Fibroblast of gingiva (primary cell): Measurements from ENCODE around the gene MYO10.
"Not testable (repeated sequence)": the region's sequence is repeated elsewhere in the genome, so short reads cannot be mapped to it uniquely, and the experiment has no call there.

Experiments used
- DNase-seq: peaks from one replicate; pipeline ENCODE4 v3.0.0-alpha.2; 2011; ENCODE audit warnings: low read depth

MYO10 gene

DNA sequence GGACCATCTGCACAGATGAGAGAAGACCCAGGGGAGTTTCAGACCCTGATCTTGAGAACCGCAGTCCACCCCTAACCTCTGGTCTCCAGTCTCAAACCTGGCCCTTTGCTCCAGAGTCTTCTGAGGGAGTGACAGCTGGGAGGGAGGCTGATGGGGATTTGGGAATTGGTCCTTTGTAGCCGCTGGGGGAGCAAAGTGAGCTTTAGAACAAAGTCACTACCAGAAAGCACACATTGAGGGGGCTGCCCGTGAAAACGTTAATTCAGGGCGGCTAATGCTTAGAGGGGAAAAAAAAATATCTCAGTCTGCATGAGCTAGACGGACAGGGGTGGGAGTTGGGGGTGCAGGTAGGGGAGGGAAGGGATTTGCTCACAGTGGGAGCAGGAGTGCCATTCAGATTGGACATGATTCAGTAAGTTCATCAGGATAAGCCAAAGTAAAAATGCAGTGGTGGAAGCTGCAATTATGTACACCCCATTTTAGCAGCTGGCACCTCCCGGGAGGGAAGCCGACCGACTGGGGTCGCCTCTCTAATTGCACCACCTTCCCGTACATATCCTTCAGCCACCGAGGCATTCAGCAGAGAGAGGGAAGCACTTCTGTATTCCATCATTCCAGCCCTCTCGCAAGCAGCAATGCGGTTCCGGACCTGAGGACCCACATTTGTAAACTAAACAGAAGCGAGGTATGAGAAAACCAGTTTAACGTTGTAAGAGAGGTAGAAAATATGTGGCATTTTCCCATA lies 195.8 kb downstream of the MYO10 start:
- DNase-seq = no peak

DNA sequence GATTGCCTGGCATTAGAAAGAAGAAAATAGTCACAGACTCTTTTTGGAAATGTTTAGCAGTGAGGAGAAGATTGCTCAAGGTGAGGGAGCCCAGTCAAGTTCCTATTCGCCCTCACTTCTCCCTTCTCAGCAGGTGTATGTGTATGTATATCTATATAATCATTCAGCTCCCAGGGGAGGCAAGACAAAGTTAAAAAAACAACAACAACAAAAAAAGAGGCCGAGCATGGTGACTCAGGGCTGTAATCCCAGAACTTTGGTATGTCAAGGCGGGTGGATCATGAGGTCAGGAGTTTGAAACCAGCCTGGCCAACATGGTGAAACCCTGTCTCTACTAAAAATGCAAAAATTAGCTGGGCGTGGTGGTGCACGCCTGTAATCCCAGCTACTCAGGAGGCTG lies 197.7 kb downstream of the MYO10 start:
- DNase-seq = not testable (repeated sequence)

DNA sequence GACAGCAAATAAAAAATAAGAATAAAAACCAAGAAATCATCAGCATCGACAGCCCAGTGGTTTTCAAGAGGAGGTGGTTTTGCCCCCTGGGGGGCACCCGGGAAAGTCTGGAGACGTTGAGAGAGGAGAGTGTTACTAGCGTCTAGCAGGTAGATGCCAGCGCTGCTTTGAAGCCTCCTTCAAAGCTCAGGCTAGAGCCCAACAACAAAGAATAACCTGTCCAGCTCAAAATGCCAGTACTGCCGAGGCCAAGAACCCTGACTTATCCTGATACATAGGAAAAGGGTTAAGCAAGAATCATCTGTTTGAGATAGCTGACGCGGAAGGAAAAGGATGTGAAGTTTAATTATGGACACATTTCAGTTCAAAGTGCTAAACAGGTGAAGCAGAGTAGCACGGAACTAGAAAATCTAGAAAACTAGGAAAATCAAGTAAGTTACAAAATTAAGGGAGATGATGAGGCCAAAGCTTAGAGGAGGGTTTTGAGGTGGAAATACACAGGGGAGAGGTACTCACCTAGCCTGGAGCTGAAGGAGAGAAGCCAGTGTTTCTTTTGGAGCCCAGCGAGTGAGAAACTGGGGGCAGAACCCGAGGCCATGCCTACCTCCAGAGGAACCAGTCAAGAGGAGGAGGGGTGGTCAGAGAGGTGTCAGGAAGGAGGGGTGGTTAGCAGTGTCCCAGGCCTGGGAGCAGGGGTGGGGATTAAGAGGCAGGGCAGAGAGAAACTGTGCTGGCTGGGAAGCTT lies 198.3 kb downstream of the MYO10 start:
- no peak for DNase-seq

DNA sequence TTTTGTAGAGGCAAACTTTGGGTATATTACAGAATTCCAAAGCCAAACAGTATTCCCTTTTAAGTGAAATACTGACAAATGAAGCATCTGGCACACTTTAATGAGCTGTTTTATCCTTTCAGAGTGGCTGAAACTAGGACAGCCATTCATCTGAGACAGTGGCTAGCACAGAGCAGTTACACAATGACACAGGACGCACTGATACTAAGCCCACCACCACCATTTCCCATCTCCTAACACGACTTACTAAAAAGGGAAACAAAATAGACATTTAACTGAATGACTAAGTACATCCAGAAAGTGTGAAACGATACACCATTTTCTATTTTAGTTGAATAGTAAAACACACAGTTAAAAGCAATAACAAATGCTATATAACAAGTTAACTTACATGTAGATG lies 198.9 kb downstream of the MYO10 start:
- no peak for DNase-seq

DNA sequence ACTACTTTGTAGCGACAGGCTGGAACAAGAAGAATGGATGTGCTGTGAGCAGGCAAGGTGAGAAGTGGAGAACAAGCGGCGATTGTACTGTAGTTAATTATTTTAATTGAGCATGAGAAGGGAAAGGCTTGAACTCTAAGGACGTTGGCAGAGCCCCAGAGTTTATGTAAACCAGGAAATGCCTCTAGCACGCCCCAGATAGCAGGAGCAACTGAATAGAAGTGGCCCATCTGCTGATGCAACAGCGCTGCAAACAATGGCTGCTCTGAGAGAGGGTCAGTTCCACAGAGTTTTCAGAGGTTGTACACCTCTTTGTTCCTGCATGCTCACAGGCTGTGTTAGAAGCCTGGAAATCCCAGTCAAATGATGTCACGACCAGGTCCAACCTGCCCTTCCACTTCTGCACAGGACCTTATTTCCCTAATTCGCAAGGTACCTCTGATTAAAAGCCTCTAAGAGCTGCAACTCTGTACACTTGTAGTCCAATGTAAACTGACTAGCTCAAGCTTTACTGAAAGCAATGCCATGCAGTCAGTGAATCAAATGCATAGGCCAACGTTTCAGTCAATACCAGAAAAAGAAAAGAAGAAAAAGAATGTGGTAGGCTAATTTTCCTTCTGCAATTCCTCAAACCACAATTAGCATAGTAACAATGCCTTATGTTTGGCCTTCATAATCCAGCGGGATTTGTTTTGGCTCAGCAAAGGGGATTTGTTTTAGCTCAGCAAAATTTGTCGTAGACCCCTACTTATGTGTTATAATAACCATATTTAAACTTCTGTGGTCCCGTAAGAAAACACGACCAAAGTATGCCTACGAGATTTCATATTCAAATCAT lies 199.7 kb downstream of the MYO10 start:
- DNase-seq = peak; percentile 53

DNA sequence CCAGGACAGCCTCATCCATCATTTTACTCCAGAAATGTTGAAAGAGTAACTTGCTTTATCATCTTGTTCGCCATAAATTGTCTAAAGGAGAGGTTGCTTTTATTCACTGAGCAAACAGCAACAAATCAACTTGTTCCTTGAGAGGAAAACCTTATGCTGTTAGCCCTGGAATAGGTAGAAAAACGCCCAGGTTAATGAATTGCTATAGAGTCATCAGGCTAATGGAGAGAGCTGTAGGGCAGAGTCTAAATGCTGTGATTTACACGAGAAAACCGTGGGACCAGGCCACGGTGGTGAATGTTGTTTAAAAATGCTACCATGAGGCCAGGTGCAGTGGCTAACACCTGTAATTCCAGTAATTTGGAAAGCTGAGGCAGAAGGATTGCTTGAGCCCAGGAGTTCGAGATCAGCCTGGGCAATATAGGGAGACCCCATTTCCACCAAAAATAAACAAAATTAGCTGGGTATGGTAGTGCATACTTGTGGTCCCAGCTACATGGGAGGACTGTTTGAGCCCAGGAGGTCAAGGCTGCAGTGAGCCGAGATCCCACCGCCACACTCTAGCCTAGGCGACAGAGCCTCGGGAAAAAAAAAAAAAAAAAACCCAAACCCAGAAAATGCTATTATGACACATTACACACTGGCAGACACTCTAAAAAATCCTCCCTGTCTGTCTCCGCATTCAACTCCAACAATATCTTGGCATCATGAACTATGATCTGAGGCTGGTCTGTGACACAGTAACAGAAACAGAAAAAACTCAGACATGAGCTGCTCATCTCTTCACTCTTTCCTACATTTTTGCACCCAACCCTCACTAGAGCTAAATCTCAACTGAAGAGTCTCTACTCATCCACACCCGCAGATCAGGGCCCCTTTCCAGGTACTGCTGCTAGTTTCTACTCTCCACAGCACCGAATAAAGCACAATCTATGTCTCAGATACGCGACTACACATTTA lies 200.7 kb downstream of the MYO10 start:
- no peak for DNase-seq

DNA sequence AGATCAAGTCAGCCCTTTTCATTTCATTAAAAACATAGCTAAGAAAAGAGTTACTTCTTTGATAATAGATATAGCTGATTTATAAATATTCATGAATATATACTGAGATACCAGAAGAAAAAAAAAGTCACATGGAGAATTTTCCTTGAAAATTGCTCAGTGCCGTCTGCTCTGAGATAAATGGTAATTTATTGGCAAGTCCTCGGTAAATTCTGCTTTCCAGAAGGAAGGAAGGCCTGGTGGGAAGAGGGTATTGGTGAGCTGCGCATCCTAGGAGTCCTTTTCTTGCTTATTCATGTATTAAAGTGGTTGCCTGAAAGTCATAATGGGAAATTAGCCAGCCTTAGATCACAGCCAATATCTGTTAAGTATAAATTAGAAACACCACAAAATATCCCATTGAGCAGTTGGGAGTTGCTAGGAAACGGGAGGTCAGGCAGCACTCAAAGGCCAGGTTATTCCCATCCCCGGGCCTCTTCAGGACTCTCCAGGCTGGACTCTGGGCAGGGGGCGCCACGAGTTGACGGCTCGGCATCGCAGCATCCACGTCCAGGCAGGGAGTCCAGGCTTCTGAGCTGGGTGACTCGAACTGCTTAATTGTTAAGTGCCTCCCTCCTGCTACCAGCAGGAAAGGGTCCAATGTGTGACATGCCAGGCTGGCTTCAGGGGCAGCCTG lies 202.6 kb downstream of the MYO10 start:
- DNase-seq = no peak

DNA sequence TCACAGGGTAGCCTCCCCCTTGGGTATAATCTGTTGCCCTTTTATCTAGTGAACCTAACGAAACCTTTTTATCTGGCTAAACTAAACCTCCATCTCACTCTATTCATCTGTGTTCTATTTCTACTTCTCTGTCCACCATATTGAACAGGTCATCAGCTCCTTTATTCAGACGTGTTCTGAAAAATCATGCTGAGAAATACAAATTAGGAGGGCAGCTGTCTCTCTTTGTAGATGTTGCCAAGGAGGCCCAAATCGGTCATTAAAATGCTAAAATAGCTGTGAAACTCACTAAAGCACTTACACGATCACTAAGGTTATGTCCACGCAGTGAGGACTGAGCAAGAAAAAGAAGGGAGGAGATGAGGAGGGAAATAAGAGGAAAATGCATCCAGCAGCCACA lies 203.7 kb downstream of the MYO10 start:
- no peak for DNase-seq

DNA sequence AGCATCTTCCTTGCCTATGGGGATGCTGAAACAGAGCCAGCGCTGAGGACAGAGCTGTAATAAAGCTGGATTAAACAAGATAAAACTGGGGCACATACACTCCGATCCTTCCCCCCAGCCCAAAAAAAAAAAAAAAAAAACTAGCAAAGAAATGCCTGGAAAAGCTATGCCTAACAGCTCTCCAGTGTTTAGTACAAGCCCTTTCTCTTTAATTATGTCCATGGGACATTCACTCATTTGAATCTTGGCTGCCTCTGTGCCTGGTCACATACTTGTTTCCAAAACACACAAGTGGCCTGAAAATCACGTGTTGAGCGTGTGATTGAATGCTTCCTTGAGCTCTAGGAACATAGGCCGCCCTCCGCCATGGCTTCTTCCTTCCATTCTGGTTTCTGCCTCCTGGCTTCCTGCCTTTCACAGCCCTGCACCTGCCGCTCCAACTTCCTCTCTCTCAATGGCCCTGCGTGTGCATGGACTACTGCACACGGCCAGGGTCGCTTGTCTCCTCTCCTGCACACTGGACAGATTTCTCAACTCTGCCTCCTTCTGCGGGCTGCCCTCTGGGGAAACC lies 208.2 kb downstream of the MYO10 start:
- no peak for DNase-seq

DNA sequence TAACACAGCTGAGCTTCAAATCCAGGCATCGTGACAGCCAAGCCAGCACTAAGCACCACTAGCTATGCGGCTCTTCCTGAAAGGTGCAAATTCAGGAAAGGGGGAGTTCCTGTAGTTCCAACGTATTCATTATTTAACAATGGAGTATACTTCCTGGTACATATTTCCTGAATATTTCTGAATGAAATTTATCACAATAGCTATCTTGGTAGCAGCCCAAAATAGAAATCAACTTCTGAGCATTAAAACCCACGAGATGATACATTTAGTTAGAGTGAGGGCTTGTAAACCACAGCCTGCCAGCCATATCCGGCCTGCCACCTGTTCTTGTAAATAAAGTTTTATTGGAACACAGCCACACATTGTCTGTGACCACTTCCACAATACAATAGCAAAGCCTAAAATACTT lies 209.5 kb downstream of the MYO10 start:
- DNase-seq = no peak

DNA sequence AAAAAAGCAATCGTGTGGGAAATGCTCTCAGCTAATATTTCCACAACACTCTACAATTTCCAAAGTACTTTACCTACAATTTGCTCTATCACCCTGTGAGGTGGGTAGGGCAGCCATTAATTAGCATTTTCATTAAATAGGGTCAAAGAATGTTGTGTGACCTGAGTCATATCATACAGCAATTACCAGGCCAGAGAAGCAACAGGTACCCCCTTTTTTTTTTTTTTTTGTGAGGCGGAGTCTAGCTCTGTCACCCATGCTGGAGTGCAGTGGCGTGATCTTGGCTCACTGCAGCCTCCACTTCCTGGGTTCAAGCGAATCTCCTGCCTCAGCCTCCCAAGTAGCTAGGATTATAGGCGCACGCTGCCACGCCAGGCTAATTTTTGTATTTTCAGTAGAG lies 210.5 kb downstream of the MYO10 start:
- DNase-seq = no peak

DNA sequence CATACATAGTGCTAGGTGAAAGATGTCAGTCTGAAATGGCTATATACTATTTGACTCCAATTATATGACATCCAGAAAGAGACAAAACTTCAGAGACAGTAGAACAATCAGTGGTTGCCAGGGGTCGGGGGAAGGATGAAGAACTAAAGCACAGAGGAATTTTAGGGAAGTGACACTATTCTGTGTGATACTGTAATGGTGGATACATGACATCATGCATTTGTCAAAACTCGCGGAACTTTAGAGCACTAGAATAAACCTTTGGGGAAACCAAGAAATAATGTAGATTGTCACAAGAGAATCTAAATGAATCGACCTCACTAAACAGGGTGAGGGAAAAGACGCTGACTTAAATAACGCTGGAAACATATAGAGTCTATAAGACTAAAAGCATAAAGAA lies 212.3 kb downstream of the MYO10 start:
- no peak for DNase-seq

DNA sequence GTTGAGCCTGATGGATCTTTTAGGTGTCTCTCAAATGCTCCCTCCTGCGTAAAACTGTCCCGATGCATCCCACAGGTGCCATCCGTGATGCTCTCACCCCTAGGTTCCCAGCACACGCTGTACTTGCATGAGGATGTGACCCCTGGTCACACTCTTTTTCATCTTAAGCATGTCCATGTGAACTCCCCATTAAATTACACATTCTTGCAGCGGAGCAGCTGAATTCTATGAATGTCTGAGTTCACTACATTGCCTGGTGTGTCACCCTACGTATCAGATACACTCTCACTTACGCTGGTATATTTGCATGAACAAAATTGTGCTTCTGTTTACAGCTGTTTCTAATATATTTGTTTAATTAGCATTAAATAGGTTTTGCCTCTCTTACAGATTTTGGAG lies 214.0 kb downstream of the MYO10 start:
- no peak for DNase-seq

DNA sequence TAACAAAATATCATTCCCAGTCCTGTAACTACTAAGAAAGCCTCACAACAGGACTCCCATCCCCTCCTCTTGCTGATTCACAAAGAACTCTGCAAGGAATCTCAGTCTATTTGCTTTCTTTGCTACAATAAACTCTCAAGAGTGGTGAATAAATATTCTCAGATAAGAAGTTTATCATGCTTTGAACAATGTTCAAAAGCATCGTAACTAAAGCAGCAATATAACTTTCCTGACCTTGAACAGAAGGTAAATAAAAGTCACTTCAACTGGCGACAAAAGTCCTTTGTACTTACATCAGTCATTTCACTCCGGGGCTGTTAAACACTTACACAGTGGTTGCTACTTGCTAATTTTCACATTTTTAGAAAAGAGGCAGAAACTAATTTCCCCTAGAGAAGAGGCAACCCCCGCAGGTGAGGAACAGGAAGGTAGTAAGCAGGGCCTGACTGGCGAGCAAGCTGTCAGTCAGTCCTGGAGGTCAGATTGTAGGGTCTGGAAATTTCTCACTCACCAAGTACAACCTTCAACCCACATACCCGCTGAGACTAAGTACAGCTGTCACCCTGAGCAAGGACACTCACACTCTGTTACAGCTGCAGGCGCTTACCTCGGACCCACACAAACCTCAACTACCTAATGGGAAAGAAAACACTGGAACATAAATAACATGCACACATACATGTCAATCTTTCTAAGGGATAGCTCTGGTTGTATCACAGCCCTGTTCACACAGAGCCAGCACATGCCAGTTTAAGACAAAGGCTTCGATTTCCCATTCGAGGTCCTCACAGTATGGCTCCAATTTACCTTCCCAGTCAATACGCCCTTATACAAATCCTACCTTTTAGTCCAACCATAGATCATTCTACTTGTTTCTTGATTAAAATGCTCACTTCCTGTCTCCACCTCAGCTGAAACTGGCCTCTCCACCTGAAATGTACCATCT lies 214.7 kb downstream of the MYO10 start:
- DNase-seq = no peak

DNA sequence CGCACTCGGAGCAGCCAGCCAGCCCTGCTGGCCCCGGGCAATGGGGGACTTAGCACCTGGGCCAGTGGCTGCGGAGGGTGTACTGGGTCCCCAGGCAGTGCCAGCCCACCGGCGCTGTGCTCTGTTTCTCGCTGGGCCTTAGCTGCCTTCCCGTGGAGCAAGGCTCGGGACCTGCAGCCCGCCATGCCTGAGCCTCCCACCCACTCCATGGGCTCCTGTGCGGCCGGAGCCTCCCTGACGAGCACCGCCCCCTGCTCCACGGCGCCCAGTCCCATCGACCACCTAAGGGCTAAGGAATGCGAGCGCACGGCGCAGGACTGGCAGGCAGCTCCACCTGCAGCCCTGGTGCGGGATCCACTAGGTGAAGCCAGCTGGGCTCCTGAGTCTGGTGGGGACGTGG lies 218.1 kb downstream of the MYO10 start:
- DNase-seq = not testable (repeated sequence)

DNA sequence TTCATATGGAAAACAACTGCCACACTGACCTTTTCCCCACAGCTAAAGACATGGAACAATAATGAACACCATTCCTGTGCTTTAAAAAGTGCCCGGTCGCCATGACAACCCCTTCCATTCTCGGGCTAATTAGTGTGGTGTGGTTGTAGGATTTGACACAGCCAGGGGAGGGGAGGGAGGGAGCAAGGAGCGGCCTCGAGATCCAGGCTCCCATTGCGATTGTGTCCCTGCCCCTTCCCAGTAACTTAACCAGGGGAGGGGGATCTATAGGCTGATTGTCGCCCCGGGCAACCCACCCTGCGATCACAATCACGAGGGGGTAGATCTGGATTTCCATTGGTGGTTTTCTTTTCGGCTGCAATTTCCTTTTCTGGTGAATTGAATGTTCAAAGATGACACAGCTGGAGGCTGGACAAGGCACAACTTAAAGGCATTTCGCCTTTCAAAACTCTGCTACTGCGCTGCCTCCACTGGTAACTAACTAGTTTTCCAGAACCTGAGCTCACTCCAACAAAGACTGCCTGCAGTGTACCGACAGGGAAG lies 222.6 kb downstream of the MYO10 start:
- DNase-seq = peak; percentile 59

DNA sequence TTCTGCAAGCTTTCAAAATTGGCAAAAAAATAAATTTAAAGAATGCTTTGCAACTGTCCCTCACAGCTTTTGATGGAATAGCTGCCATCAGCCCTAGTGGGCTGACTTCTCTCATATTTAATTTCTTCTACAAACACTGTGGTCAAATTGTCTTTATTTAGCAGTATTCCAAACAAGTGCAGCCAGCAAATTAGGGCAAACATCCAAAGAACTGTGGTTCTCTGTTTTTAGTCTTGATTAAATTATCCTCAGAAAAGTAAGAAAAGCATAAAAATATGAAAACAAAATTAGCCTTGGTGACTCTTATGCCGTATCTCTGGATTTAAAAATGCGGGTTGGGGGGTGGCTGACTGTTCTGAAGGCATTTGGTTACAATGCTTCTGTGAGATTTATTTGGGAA lies 223.5 kb downstream of the MYO10 start:
- DNase-seq = peak; percentile 25

DNA sequence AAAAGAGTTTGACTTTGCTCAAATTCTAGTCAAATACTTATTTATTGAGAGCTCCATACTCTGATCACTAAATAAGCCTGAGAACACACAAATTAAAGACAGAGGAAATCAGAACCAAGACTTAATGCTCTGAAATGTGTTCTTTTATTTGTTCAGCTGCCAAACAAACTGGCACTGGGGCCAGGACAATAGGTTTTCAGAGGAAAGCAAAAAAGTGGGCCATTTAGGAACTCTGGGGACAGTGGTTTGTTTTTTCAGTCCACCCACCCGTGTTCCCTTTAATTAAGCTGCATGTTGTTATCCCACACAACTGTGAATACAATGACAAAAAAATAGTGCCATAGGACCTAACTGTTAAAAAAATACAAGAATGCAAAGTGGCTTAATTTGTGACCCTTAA lies 223.9 kb downstream of the MYO10 start:
- no peak for DNase-seq
